WTC11 (cell line): ENCODE results near the gene VCL. TPM values are rescaled to one million over a fixed set of nuclear protein-coding genes. Genes with fewer than 3 reads are reported as not detected.

ENCODE experiments used
- ATAC-seq: fragments of 200-7000 bp; cut with Tn5 transposase; 2 replicates; pipeline ENCODE4 v1.10.0; 2021; ENCODE audit warnings: mild to moderate bottlenecking, moderate library complexity
- CTCF ChIA-PET: fragments of 300-600 bp; sonication (Branson Sonifier 250); formaldehyde crosslinking; loops from one replicate; lab custom pipeline; 2021; ENCODE audit warnings: antibody characterized with exemption; lab: Charles Lee
- POLR2A ChIA-PET: fragments of 350-600 bp; sonication (Branson Sonifier 250); formaldehyde crosslinking; loops from one replicate; lab custom pipeline; 2021; ENCODE audit warnings: antibody characterized with exemption; lab: Charles Lee
- DNase-seq: peaks from one replicate; pipeline ENCODE4 v3.0.0; 2021; ENCODE audit warnings: low spot score
- H3K27ac Mint-ChIP-seq: 2 replicates; pipeline ENCODE4 v1.8.0; 2021; ENCODE audit warnings: mixed read lengths
- H3K27me3 Mint-ChIP-seq: 2 replicates; pipeline ENCODE4 v1.8.0; 2021; ENCODE audit warnings: low read depth, mild to moderate bottlenecking, moderate library complexity, mixed read lengths
- H3K36me3 Mint-ChIP-seq: 2 replicates; pipeline ENCODE4 v1.8.0; 2021; ENCODE audit warnings: mixed read lengths
- H3K4me1 Mint-ChIP-seq: 2 replicates; pipeline ENCODE4 v1.8.0; 2022; ENCODE audit warnings: mixed read lengths
- H3K4me3 Mint-ChIP-seq: 2 replicates; pipeline ENCODE4 v1.8.0; 2021; ENCODE audit warnings: mild to moderate bottlenecking, moderate library complexity, mixed read lengths
- H3K9me3 Mint-ChIP-seq: 2 replicates; pipeline ENCODE4 v1.8.0; 2021; ENCODE audit warnings: mixed read lengths
- ESRRA ChIP-seq: sonication (generic); formaldehyde crosslinking; IDR thresholded peaks from 2 replicates; pipeline ENCODE4 v1.8.1; 2022; ENCODE audit warnings: mild to moderate bottlenecking, missing genetic modification reagents, borderline replicate concordance
- FOXK1 ChIP-seq: sonication (generic); formaldehyde crosslinking; IDR thresholded peaks from 2 replicates; pipeline ENCODE4 v1.8.0; 2022; ENCODE audit warnings: mild to moderate bottlenecking, moderate library complexity, missing genetic modification reagents
- GTF2I ChIP-seq: fragments of 250-450 bp; sonication (Bioruptor Pico); conservative IDR thresholded peaks from 2 replicates; pipeline ENCODE4 v1.4.0; 2021; ENCODE audit warnings: mild to moderate bottlenecking
- JUN ChIP-seq: sonication (generic); formaldehyde crosslinking; IDR thresholded peaks from 2 replicates; pipeline ENCODE4 v1.8.0; 2023; ENCODE audit warnings: mild to moderate bottlenecking, missing genetic modification reagents
- MYBL2 ChIP-seq: sonication (generic); formaldehyde crosslinking; IDR thresholded peaks from 2 replicates; pipeline ENCODE4 v1.8.1; 2023; ENCODE audit warnings: mild to moderate bottlenecking, moderate library complexity, missing genetic modification reagents
- NR1H2 ChIP-seq: sonication (generic); formaldehyde crosslinking; IDR thresholded peaks from 2 replicates; pipeline ENCODE4 v1.9.0; 2021; ENCODE audit warnings: mild to moderate bottlenecking, moderate library complexity, missing genetic modification reagents
- SMAD4 ChIP-seq: sonication (generic); formaldehyde crosslinking; IDR thresholded peaks from 2 replicates; pipeline ENCODE4 v1.8.0; 2022; ENCODE audit warnings: mild to moderate bottlenecking, missing genetic modification reagents
- TEAD4 ChIP-seq: sonication (generic); formaldehyde crosslinking; IDR thresholded peaks from 2 replicates; pipeline ENCODE4 v1.8.0; 2022; ENCODE audit warnings: mild to moderate bottlenecking, missing genetic modification reagents
- ZNF138 ChIP-seq: sonication (generic); formaldehyde crosslinking; conservative IDR thresholded peaks from 2 replicates; pipeline ENCODE4 v1.8.1; 2022; ENCODE audit warnings: mild to moderate bottlenecking, moderate library complexity, missing genetic modification reagents
- ZNF219 ChIP-seq: sonication (generic); formaldehyde crosslinking; IDR thresholded peaks from 2 replicates; pipeline ENCODE4 v1.8.0; 2023; ENCODE audit warnings: missing genetic modification reagents, mild to moderate bottlenecking, borderline replicate concordance
- ZNF317 ChIP-seq: sonication (generic); formaldehyde crosslinking; IDR thresholded peaks from 2 replicates; pipeline ENCODE4 v1.8.1; 2023; ENCODE audit warnings: low read depth, mild to moderate bottlenecking, moderate library complexity, missing genetic modification reagents, borderline replicate concordance
- ZNF416 ChIP-seq: fragments of 250-450 bp; sonication (Bioruptor Pico); IDR thresholded peaks from 2 replicates; pipeline ENCODE4 v1.9.0; 2021; ENCODE audit warnings: mild to moderate bottlenecking, inconsistent platforms
- total RNA-seq: library from RNA; stranded (reverse); gene quantifications from 3 replicates; pipeline ENCODE4 v1.2.3, GENCODE V29; 2021
- TF ChIP-seq, protein P1 (sequence below): sonication (generic); formaldehyde crosslinking; IDR thresholded peaks from 2 replicates; pipeline ENCODE4 v1.8.1; 2022; ENCODE audit warnings: missing genetic modification reagents, borderline replicate concordance
- TF ChIP-seq, protein P2 (sequence below): sonication (generic); formaldehyde crosslinking; IDR thresholded peaks from 2 replicates; pipeline ENCODE4 v1.8.1; 2023; ENCODE audit warnings: mild to moderate bottlenecking, missing genetic modification reagents
- TF ChIP-seq, protein P3 (sequence below): sonication (generic); formaldehyde crosslinking; IDR thresholded peaks from 2 replicates; pipeline ENCODE4 v1.8.1; 2023; ENCODE audit warnings: mild to moderate bottlenecking, moderate library complexity, missing genetic modification reagents
- TF ChIP-seq, protein P4 (sequence below): sonication (generic); formaldehyde crosslinking; IDR thresholded peaks from 2 replicates; pipeline ENCODE4 v1.8.0; 2022; ENCODE audit warnings: mild to moderate bottlenecking, missing genetic modification reagents
- TF ChIP-seq, protein P5 (sequence below): sonication (generic); formaldehyde crosslinking; IDR thresholded peaks from 2 replicates; pipeline ENCODE4 v1.8.0; 2023; ENCODE audit warnings: mild to moderate bottlenecking, missing genetic modification reagents
- TF ChIP-seq, protein P6 (sequence below): sonication (generic); formaldehyde crosslinking; IDR thresholded peaks from 2 replicates; pipeline ENCODE4 v1.8.0; 2023; ENCODE audit warnings: missing genetic modification reagents, mild to moderate bottlenecking, borderline replicate concordance

The VCL gene
- total RNA-seq, 1 experiment from 2014 or later: 225 TPM

DNA sequence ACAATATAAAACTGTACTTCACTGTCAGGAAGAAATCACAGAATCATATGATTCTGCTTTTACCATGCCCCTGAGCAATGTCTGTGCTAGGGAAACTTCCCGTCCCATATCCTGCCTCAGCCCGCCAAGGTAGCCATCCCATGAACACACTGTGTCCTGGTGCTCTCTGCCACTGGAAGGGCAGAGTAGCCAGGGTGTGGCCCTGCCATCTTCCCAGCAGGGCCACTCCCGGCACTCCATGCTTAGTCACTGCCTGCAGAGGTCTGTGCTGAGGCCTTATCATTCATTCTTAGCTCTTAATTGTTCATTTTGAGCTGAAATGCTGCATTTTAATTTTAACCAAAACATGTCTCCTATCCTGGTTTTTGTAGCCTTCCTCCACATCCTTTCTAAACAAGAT, 120.9 kb downstream of the VCL start:
- H3K4me1 Mint-ChIP-seq: peaks cover 2% of the 10 kb centered on the region; the same call in 1 of the 2 replicates
- H3K4me3 Mint-ChIP-seq: no peak overlapping the region
- DNase-seq (no peak), ATAC-seq (no peak)
- H3K27ac Mint-ChIP-seq: peak overlapping the region; percentile 54; the same call in 1 of the 2 replicates
- no peaks in the 10 kb centered on the region for H3K27me3 Mint-ChIP-seq
- CTCF ChIA-PET: no interaction called here
- peaks cover 76% of the 10 kb centered on the region for H3K36me3 Mint-ChIP-seq
- TF ChIP-seq NR1H2 (CRISPR knock-in tag) (no peak), ESRRA (CRISPR knock-in tag) (no peak), ZNF317 (CRISPR knock-in tag) (no peak), ZNF219 (CRISPR knock-in tag) (no peak), ZNF138 (CRISPR knock-in tag) (no peak)
- TF ChIP-seq, protein P1, sequence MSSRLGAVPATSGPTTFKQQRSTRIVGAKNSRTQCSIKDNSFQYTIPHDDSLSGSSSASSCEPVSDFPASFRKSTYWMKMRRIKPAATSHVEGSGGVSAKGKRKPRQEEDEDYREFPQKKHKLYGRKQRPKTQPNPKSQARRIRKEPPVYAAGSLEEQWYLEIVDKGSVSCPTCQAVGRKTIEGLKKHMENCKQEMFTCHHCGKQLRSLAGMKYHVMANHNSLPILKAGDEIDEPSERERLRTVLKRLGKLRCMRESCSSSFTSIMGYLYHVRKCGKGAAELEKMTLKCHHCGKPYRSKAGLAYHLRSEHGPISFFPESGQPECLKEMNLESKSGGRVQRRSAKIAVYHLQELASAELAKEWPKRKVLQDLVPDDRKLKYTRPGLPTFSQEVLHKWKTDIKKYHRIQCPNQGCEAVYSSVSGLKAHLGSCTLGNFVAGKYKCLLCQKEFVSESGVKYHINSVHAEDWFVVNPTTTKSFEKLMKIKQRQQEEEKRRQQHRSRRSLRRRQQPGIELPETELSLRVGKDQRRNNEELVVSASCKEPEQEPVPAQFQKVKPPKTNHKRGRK: no peak
- TF ChIP-seq, protein P2, sequence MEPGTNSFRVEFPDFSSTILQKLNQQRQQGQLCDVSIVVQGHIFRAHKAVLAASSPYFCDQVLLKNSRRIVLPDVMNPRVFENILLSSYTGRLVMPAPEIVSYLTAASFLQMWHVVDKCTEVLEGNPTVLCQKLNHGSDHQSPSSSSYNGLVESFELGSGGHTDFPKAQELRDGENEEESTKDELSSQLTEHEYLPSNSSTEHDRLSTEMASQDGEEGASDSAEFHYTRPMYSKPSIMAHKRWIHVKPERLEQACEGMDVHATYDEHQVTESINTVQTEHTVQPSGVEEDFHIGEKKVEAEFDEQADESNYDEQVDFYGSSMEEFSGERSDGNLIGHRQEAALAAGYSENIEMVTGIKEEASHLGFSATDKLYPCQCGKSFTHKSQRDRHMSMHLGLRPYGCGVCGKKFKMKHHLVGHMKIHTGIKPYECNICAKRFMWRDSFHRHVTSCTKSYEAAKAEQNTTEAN (CRISPR knock-in tag): no peak
- TF ChIP-seq, protein P3, sequence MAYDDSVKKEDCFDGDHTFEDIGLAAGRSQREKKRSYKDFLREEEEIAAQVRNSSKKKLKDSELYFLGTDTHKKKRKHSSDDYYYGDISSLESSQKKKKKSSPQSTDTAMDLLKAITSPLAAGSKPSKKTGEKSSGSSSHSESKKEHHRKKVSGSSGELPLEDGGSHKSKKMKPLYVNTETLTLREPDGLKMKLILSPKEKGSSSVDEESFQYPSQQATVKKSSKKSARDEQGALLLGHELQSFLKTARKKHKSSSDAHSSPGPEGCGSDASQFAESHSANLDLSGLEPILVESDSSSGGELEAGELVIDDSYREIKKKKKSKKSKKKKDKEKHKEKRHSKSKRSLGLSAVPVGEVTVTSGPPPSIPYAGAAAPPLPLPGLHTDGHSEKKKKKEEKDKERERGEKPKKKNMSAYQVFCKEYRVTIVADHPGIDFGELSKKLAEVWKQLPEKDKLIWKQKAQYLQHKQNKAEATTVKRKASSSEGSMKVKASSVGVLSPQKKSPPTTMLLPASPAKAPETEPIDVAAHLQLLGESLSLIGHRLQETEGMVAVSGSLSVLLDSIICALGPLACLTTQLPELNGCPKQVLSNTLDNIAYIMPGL (CRISPR knock-in tag): no peak
- TF ChIP-seq, all 79 proteins: peak for 0
- no peaks in the 10 kb centered on the region for H3K9me3 Mint-ChIP-seq
- POLR2A ChIA-PET: no interaction called here

DNA sequence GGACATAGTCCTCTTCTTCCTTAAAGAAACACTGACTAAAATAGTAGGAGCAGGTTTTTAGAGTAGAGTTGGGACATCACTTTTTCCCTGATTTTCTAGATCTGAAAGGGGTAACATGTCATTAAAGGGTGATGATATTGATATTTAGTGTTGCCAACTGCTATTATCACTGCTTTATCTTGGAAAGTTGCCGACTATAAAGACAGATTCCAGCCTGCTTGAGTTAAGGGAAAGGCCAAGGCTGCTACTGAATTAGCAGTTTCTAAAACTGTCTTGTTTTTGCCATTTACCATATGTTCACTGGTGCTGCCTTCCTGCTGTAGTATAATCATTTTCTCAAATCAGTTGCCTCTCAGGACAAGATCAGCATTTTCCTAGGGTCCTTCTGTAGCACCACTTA, 123.0 kb downstream of the VCL start:
- no peaks in the 10 kb centered on the region for H3K27me3 Mint-ChIP-seq
- H3K36me3 Mint-ChIP-seq: peaks cover 68% of the 10 kb centered on the region
- peaks cover 9% of the 10 kb centered on the region for H3K4me1 Mint-ChIP-seq
- DNase-seq (no peak), ATAC-seq (no peak)
- no peak overlapping the region for H3K4me3 Mint-ChIP-seq
- no peak overlapping the region for H3K27ac Mint-ChIP-seq
- POLR2A ChIA-PET: no interaction called here
- no peaks in the 10 kb centered on the region for H3K9me3 Mint-ChIP-seq
- TF ChIP-seq, protein P4, sequence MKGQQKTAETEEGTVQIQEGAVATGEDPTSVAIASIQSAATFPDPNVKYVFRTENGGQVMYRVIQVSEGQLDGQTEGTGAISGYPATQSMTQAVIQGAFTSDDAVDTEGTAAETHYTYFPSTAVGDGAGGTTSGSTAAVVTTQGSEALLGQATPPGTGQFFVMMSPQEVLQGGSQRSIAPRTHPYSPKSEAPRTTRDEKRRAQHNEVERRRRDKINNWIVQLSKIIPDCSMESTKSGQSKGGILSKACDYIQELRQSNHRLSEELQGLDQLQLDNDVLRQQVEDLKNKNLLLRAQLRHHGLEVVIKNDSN: no peak
- TF ChIP-seq MYBL2 (CRISPR knock-in tag) (no peak), GTF2I (CRISPR knock-in tag) (no peak)
- CTCF ChIA-PET: no interaction called here

DNA sequence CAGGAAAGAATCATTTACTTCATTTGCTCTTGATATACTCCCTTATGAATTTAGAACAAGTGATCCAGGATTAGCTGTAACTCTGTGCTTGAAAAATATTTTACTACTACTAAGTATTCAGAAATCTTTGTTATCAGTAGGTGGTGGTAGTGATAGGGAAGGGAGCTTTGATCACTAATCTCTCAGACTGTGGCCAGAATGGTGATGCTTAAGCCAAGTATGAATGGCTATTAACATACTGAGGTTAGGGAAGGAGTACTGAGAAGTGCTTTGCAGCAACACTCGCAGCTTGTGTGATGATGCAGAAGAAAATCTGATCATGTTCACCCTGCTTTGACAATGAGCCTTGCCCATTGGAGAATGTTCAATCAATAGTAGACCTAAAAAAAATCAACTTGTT, 123.5 kb downstream of the VCL start:
- CTCF ChIA-PET: no interaction called here
- Mint-ChIP-seq H3K9me3 (no peaks in the 10 kb centered on the region), H3K4me3 (no peak overlapping the region), H3K27ac (peak overlapping the region; percentile 12; the same call in 1 of the 2 replicates), H3K27me3 (no peaks in the 10 kb centered on the region), H3K4me1 (peaks cover 9% of the 10 kb centered on the region), H3K36me3 (peaks cover 68% of the 10 kb centered on the region)
- POLR2A ChIA-PET: no interaction called here
- no peak for DNase-seq
- no peak for ATAC-seq
- TF ChIP-seq ZNF416 (CRISPR knock-in tag) (no peak), SMAD4 (CRISPR knock-in tag) (no peak), FOXK1 (CRISPR knock-in tag) (no peak), TEAD4 (no peak), JUN (CRISPR knock-in tag) (no peak)
- TF ChIP-seq, protein P2 (CRISPR knock-in tag): no peak
- TF ChIP-seq, protein P5, sequence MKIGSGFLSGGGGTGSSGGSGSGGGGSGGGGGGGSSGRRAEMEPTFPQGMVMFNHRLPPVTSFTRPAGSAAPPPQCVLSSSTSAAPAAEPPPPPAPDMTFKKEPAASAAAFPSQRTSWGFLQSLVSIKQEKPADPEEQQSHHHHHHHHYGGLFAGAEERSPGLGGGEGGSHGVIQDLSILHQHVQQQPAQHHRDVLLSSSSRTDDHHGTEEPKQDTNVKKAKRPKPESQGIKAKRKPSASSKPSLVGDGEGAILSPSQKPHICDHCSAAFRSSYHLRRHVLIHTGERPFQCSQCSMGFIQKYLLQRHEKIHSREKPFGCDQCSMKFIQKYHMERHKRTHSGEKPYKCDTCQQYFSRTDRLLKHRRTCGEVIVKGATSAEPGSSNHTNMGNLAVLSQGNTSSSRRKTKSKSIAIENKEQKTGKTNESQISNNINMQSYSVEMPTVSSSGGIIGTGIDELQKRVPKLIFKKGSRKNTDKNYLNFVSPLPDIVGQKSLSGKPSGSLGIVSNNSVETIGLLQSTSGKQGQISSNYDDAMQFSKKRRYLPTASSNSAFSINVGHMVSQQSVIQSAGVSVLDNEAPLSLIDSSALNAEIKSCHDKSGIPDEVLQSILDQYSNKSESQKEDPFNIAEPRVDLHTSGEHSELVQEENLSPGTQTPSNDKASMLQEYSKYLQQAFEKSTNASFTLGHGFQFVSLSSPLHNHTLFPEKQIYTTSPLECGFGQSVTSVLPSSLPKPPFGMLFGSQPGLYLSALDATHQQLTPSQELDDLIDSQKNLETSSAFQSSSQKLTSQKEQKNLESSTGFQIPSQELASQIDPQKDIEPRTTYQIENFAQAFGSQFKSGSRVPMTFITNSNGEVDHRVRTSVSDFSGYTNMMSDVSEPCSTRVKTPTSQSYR (CRISPR knock-in tag): no peak
- TF ChIP-seq, protein P6, sequence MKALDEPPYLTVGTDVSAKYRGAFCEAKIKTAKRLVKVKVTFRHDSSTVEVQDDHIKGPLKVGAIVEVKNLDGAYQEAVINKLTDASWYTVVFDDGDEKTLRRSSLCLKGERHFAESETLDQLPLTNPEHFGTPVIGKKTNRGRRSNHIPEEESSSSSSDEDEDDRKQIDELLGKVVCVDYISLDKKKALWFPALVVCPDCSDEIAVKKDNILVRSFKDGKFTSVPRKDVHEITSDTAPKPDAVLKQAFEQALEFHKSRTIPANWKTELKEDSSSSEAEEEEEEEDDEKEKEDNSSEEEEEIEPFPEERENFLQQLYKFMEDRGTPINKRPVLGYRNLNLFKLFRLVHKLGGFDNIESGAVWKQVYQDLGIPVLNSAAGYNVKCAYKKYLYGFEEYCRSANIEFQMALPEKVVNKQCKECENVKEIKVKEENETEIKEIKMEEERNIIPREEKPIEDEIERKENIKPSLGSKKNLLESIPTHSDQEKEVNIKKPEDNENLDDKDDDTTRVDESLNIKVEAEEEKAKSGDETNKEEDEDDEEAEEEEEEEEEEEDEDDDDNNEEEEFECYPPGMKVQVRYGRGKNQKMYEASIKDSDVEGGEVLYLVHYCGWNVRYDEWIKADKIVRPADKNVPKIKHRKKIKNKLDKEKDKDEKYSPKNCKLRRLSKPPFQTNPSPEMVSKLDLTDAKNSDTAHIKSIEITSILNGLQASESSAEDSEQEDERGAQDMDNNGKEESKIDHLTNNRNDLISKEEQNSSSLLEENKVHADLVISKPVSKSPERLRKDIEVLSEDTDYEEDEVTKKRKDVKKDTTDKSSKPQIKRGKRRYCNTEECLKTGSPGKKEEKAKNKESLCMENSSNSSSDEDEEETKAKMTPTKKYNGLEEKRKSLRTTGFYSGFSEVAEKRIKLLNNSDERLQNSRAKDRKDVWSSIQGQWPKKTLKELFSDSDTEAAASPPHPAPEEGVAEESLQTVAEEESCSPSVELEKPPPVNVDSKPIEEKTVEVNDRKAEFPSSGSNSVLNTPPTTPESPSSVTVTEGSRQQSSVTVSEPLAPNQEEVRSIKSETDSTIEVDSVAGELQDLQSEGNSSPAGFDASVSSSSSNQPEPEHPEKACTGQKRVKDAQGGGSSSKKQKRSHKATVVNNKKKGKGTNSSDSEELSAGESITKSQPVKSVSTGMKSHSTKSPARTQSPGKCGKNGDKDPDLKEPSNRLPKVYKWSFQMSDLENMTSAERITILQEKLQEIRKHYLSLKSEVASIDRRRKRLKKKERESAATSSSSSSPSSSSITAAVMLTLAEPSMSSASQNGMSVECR (CRISPR knock-in tag): no peak
